Measurements from ENCODE around the gene ALOXE3.

GRCh38 chr17:8063761-8064534 lies 54.4 kb downstream of the ALOXE3 start:
- TF ChIP-seq EP300 (IDR thresholded peaks at IDR 0.05) (no peak), RNF2 (IDR thresholded peaks at IDR 0.05; ENCODE audit: borderline replicate concordance, low read depth) (no peak), POLR2A (IDR thresholded peaks at IDR 0.05; ENCODE audit: low read length) (no peak), HOXB13 (CRISPR knock-in tag; IDR thresholded peaks at IDR 0.05; ENCODE audit: low read depth) (no peak)

Data from A549 (cell line).